ENCODE measurements around the gene AMBP. TPM values are rescaled to one million over a fixed set of nuclear protein-coding genes. Genes with fewer than 3 reads are reported as not detected.

Gene AMBP
- total RNA-seq, 1 donor from 2014 or later = not detected

- no peak for DNase-seq (ENCODE audit: low spot score)
These were observed 36.3 kb upstream of the AMBP start for GRCh38 chr9:114114364-114114763.

- peak; percentile 94 for DNase-seq (ENCODE audit: low spot score)
These were observed 34.9 kb upstream of the AMBP start for GRCh38 chr9:114112778-114113584.

GRCh38 chr9:114112325-114112724 is 34.2 kb upstream of the AMBP start:
- peak; percentile 65 for DNase-seq (ENCODE audit: low spot score)

- no peak for DNase-seq (ENCODE audit: low spot score)
These were observed 32.1 kb upstream of the AMBP start for GRCh38 chr9:114110180-114110579.

GRCh38 chr9:114109124-114109523 is 31.0 kb upstream of the AMBP start:
- peak; percentile 55 for DNase-seq (ENCODE audit: low spot score)

- DNase-seq (ENCODE audit: low spot score) = peak; percentile 90
These were observed 30.1 kb upstream of the AMBP start for GRCh38 chr9:114108016-114108833.

GRCh38 chr9:114107286-114108001 is 29.3 kb upstream of the AMBP start:
- DNase-seq (ENCODE audit: low spot score) = peak; percentile 55

- no peak for DNase-seq (ENCODE audit: low spot score)
These were observed 27.1 kb upstream of the AMBP start for GRCh38 chr9:114105236-114105635.

- DNase-seq (ENCODE audit: low spot score) = no peak
These were observed 24.4 kb upstream of the AMBP start for GRCh38 chr9:114102484-114102883.

- no peak for DNase-seq (ENCODE audit: low spot score)
These were observed 22.4 kb upstream of the AMBP start for GRCh38 chr9:114100536-114100935.

GRCh38 chr9:114099669-114100270 is 21.7 kb upstream of the AMBP start:
- no peak for DNase-seq (ENCODE audit: low spot score)

GRCh38 chr9:114098936-114099668 is 21.0 kb upstream of the AMBP start, which contains the start of gene KIF12:
KIF12 (minus strand) TSS chr9:114099292; CDS start chr9:114099276, 16 bp downstream.
- peak; percentile 88 for DNase-seq (ENCODE audit: low spot score)

GRCh38 chr9:114098021-114098935 is 20.2 kb upstream of the AMBP start:
- peak; percentile 88 for DNase-seq (ENCODE audit: low spot score)

GRCh38 chr9:114097613-114098020 is 19.5 kb upstream of the AMBP start:
- DNase-seq (ENCODE audit: low spot score) = peak; percentile 81

- DNase-seq (ENCODE audit: low spot score) = peak; percentile 57
These were observed 18.9 kb upstream of the AMBP start for GRCh38 chr9:114096866-114097612.

GRCh38 chr9:114096041-114096511 is 18.0 kb upstream of the AMBP start:
- peak; percentile 64 for DNase-seq (ENCODE audit: low spot score)

- DNase-seq (ENCODE audit: low spot score) = peak; percentile 76
These were observed 16.9 kb upstream of the AMBP start for GRCh38 chr9:114094971-114095370.

- peak; percentile 81 for DNase-seq (ENCODE audit: low spot score)
These were observed 15.8 kb upstream of the AMBP start for GRCh38 chr9:114093761-114094505.

Data from mesenteric fat pad (tissue), 1 donor.